HG03457 (cell line): ENCODE results near the gene ITGA7.

Experiments used
- ATAC-seq: cut with Tn5 transposase; IDR thresholded peaks from one replicate; pipeline ENCODE4 v1.9.1; 2021; ENCODE audit warnings: moderate number of reproducible peaks; ENCODE audit not compliant: unreplicated experiment

ITGA7 gene

GRCh38 chr12:55703901-55704761 is 3.6 kb downstream of the ITGA7 start:
- no peak for ATAC-seq

- ATAC-seq: no peak
These were observed 4.4 kb downstream of the ITGA7 start for GRCh38 chr12:55703288-55703687.

- no peak for ATAC-seq
These were observed 4.8 kb downstream of the ITGA7 start for GRCh38 chr12:55702861-55703260.

GRCh38 chr12:55700255-55701018 is 7.3 kb downstream of the ITGA7 start:
- no peak for ATAC-seq

- ATAC-seq: no peak
These were observed 8.1 kb downstream of the ITGA7 start for GRCh38 chr12:55699471-55700055.

GRCh38 chr12:55698965-55699364 is 8.7 kb downstream of the ITGA7 start:
- no peak for ATAC-seq

GRCh38 chr12:55698241-55698955 is 9.3 kb downstream of the ITGA7 start:
- ATAC-seq: no peak

GRCh38 chr12:55697686-55698085 is 10.0 kb downstream of the ITGA7 start:
- ATAC-seq: no peak

GRCh38 chr12:55696796-55697462 is 10.8 kb downstream of the ITGA7 start:
- no peak for ATAC-seq

GRCh38 chr12:55696141-55696540 is 11.6 kb downstream of the ITGA7 start:
- no peak for ATAC-seq

GRCh38 chr12:55695349-55695748 is 12.4 kb downstream of the ITGA7 start:
- ATAC-seq: no peak

- ATAC-seq: no peak
These were observed 13.1 kb downstream of the ITGA7 start for GRCh38 chr12:55694651-55695050.

GRCh38 chr12:55694188-55694515 is 13.6 kb downstream of the ITGA7 start:
- ATAC-seq: no peak

- no peak for ATAC-seq
These were observed 14.1 kb downstream of the ITGA7 start for GRCh38 chr12:55693323-55694187.

GRCh38 chr12:55692631-55693322 is 14.9 kb downstream of the ITGA7 start:
- ATAC-seq: no peak

- no peak for ATAC-seq
These were observed 18.7 kb downstream of the ITGA7 start for GRCh38 chr12:55688716-55689655.

GRCh38 chr12:55687746-55688145 is 20.0 kb downstream of the ITGA7 start:
- no peak for ATAC-seq

- no peak for ATAC-seq
These were observed 21.2 kb downstream of the ITGA7 start for GRCh38 chr12:55686366-55687010.
